ENCODE results near the gene EEF1AKMT1. TPM values are rescaled to one million over a fixed set of nuclear protein-coding genes. Genes with fewer than 3 reads are reported as not detected.

The EEF1AKMT1 gene
- total RNA-seq, 1 experiment from 2014 or later: 10.6 TPM

GRCh38 chr13:20704459-20705069 is 69.2 kb downstream of the EEF1AKMT1 start:
- H3K79me2 ChIP-seq (ENCODE audit: low read length): peaks cover 6% of the 10 kb centered on the region
- peak overlapping the region; percentile 60 for H3K4me2 ChIP-seq (ENCODE audit: low read length)
- no peaks in the 10 kb centered on the region for H3K27me3 ChIP-seq (ENCODE audit: low read length)
- BruUV-seq (replicated peaks): no TSS peak
- no peak overlapping the region for H3K27ac ChIP-seq (ENCODE audit: low read length)
- H3K36me3 ChIP-seq (ENCODE audit: low read depth, low read length): no peaks in the 10 kb centered on the region
- no peak overlapping the region for H3K9ac ChIP-seq (ENCODE audit: low read length)
- no peak for DNase-seq
- H3F3A ChIP-seq (ENCODE audit: low read length, unreplicated experiment): no peaks in the 10 kb centered on the region
- peak overlapping the region; percentile 31; the same call in 1 of the 2 replicates for H2AFZ ChIP-seq (ENCODE audit: low read length)
- intact Hi-C loops (cut with micrococcal nuclease): loop anchor here (5.0 kb wide), 2 partner anchors 87 to 137 kb away; partner anchors contain the start of gene IFT88
- no peaks in the 10 kb centered on the region for H3K9me3 ChIP-seq (ENCODE audit: low read length)
- H3K4me3 ChIP-seq (ENCODE audit: low read length): peak overlapping the region; percentile 19; the same call in 1 of the 2 replicates
- ChIA-PET POLR2A (ENCODE audit: unreplicated experiment) (no interaction called here), CTCF (interaction anchor here (0.5 to 1.0 kb wide), 4 partner anchors 50 to 525 kb away, joined by 3 to 4 read pairs (median 4); no protein-coding TSS in a partner anchor)
- H3K4me1 ChIP-seq (ENCODE audit: insufficient read depth, low read length): peaks cover 25% of the 10 kb centered on the region
- TF ChIP-seq, protein P1, sequence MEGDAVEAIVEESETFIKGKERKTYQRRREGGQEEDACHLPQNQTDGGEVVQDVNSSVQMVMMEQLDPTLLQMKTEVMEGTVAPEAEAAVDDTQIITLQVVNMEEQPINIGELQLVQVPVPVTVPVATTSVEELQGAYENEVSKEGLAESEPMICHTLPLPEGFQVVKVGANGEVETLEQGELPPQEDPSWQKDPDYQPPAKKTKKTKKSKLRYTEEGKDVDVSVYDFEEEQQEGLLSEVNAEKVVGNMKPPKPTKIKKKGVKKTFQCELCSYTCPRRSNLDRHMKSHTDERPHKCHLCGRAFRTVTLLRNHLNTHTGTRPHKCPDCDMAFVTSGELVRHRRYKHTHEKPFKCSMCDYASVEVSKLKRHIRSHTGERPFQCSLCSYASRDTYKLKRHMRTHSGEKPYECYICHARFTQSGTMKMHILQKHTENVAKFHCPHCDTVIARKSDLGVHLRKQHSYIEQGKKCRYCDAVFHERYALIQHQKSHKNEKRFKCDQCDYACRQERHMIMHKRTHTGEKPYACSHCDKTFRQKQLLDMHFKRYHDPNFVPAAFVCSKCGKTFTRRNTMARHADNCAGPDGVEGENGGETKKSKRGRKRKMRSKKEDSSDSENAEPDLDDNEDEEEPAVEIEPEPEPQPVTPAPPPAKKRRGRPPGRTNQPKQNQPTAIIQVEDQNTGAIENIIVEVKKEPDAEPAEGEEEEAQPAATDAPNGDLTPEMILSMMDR (conservative IDR thresholded peaks at IDR 0.05; ENCODE audit: low read depth, low read length): no peak
- TF ChIP-seq EZH2 (IDR thresholded peaks at IDR 0.05; ENCODE audit: low read length, unreplicated experiment) (no peak), EZH2phosphoT487 (IDR thresholded peaks at IDR 0.05; ENCODE audit: borderline replicate concordance, low read length) (no peak)
- no peaks in the 10 kb centered on the region for H4K20me1 ChIP-seq (ENCODE audit: low read length)
- ATAC-seq: peak; percentile 3
- H3K9me2 ChIP-seq (replicated peaks; ENCODE audit: low read length): no peaks in the 10 kb centered on the region

DNA sequence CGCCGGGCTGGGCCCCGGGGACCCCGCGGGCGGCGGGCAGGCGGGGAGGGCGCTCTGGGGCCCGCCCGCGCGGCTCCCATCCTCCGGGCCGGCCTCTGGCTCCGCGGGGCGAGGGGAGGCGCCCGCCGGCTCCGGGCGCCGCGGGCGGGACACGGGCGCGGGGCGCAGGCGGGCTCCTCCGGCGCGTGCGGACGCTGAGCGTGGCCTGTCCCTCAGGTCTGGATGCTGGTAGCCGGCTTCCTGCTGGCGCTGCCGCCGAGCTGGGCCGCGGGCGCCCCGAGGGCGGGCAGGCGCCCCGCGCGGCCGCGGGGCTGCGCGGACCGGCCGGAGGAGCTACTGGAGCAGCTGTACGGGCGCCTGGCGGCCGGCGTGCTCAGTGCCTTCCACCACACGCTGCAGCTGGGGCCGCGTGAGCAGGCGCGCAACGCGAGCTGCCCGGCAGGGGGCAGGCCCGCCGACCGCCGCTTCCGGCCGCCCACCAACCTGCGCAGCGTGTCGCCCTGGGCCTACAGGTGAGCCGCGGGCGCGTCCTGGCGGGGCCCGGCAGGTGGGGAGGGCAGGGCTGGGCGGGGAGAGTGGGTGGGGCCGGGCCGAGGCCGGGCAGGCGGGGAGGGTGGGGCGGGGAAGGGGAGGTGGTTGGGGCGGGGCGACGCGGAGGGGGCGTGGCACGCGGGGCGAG is 69.8 kb downstream of the EEF1AKMT1 start:
- ATAC-seq (peak; percentile 84), DNase-seq (peak; percentile 94)
- peaks cover 6% of the 10 kb centered on the region for H3K79me2 ChIP-seq (ENCODE audit: low read length)
- H3K4me3 ChIP-seq (ENCODE audit: low read length): peak overlapping the region; percentile 40; the same call in 1 of the 2 replicates
- no peak overlapping the region for H3K9ac ChIP-seq (ENCODE audit: low read length)
- BruUV-seq (replicated peaks): no TSS peak
- H2AFZ ChIP-seq (ENCODE audit: low read length): no peak overlapping the region
- no peaks in the 10 kb centered on the region for H3K9me3 ChIP-seq (ENCODE audit: low read length)
- TF ChIP-seq, protein P1 (conservative IDR thresholded peaks at IDR 0.05; ENCODE audit: low read depth, low read length): peak; percentile 26; the same call in 1 of the 2 replicates
- peak; percentile 81 for TF ChIP-seq EZH2phosphoT487 (IDR thresholded peaks at IDR 0.05; ENCODE audit: borderline replicate concordance, low read length)
- TF ChIP-seq EZH2 (IDR thresholded peaks at IDR 0.05; ENCODE audit: low read length, unreplicated experiment): no peak
- no peaks in the 10 kb centered on the region for H3F3A ChIP-seq (ENCODE audit: low read length, unreplicated experiment)
- H3K4me2 ChIP-seq (ENCODE audit: low read length): no peak overlapping the region
- no peaks in the 10 kb centered on the region for H4K20me1 ChIP-seq (ENCODE audit: low read length)
- POLR2A ChIA-PET (ENCODE audit: unreplicated experiment): no interaction called here
- H3K4me1 ChIP-seq (ENCODE audit: insufficient read depth, low read length): peaks cover 25% of the 10 kb centered on the region
- H3K27me3 ChIP-seq (ENCODE audit: low read length): no peaks in the 10 kb centered on the region
- intact Hi-C loops (cut with micrococcal nuclease): loop anchor here (2.0 to 5.0 kb wide), 3 partner anchors 87 to 209 kb away; partner anchors contain the start of gene IFT88
- H3K36me3 ChIP-seq (ENCODE audit: low read depth, low read length): no peaks in the 10 kb centered on the region
- no peaks in the 10 kb centered on the region for H3K9me2 ChIP-seq (replicated peaks; ENCODE audit: low read length)
- CTCF ChIA-PET: interaction anchor here (0.5 to 1.0 kb wide), 4 partner anchors 49 to 524 kb away, joined by 3 to 4 read pairs (median 4); no protein-coding TSS in a partner anchor
- no peak overlapping the region for H3K27ac ChIP-seq (ENCODE audit: low read length)

Measured in PC-3 (cell line).